ENCODE measurements around the gene DNAJB8. TPM values are rescaled to one million over a fixed set of nuclear protein-coding genes. Genes with fewer than 3 reads are reported as not detected.

The DNAJB8 gene
- total RNA-seq, 1 experiment from 2014 or later = not detected

DNA sequence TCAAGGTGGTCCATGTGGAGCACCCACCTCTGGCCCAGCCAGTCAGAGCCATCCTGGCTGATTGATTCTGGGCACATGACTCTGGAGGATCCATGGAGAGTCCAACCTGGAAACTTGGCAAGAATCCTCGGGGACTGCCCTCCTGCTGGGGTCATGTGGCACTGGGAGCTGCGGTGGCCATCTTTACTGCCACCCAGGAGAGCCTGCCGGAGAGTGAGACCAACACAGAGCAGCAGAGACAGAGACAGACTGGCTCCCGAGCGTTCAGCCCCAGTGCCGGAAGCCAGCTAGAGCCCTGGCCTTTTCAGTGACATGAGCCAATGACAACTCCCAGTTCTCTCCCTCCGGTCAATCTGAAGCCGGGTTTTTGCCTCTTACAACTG lies 37.8 kb upstream of the DNAJB8 start:
- intact Hi-C loops (cut with micrococcal nuclease) = loop anchor here (10.0 kb wide), 1 partner anchor 80 kb away; no protein-coding TSS in a partner anchor

DNA sequence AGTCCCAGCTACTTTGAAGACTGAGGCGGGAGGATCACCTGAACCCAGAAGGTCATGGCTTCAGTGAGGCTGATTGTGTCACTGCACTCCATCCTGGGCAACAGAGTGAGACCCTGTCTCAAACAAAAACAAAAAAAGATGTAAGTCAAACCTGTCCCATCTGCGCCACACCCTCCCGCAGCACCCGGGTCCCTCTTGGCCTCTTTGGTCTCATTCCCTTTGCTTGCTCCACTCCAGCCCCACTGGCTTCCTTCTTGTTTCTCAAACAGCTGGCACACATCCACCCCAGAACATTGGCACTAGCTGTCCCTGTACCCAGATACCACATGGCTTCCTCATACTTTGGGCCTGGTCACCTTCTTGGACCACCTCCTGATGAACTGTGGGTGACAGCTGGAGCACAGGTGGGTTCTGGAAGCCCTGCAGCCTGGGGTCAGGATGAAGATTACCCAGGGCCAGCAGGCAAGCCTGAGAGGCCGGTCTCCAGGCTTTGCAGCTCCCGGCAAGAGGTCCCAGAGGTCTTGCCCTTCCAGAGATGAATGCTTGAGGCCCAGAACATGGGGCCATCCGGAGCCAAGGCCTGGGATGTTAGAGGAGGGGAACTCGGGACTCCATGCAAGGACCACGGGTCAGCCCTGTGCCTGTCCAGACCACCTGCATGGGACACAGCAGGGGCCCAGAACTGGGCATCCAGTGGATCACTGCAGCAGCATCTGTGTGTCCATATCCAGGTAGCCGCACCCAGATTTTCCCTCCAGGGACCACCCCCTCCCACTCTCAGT lies 37.3 kb upstream of the DNAJB8 start:
- ChIA-PET CTCF (no interaction called here), POLR2A (ENCODE audit: unreplicated experiment) (no interaction called here)
- no peaks in the 10 kb centered on the region for H4K20me1 ChIP-seq (ENCODE audit: low read length)
- H3K9me2 ChIP-seq (replicated peaks; ENCODE audit: low read length) = no peaks in the 10 kb centered on the region
- H3K9me3 ChIP-seq (ENCODE audit: low read length) = no peaks in the 10 kb centered on the region
- H3K79me2 ChIP-seq (ENCODE audit: low read length) = no peaks in the 10 kb centered on the region
- BruUV-seq (replicated peaks) = no TSS peak
- no peaks in the 10 kb centered on the region for H3K27me3 ChIP-seq (ENCODE audit: low read length)
- ATAC-seq (no peak), DNase-seq (no peak)
- H3K4me2 ChIP-seq (ENCODE audit: low read length) = no peak overlapping the region
- H3K4me1 ChIP-seq (ENCODE audit: insufficient read depth, low read length) = peaks cover 10% of the 10 kb centered on the region
- intact Hi-C loops (cut with micrococcal nuclease) = loop anchor here (10.0 kb wide), 1 partner anchor 81 kb away; no protein-coding TSS in a partner anchor
- no peak overlapping the region for H3K4me3 ChIP-seq (ENCODE audit: low read length)
- H3K9ac ChIP-seq (ENCODE audit: low read length) = no peak overlapping the region
- H2AFZ ChIP-seq (ENCODE audit: low read length) = no peak overlapping the region
- H3F3A ChIP-seq (ENCODE audit: low read length, unreplicated experiment) = no peaks in the 10 kb centered on the region
- no peak overlapping the region for H3K27ac ChIP-seq (ENCODE audit: low read length)
- H3K36me3 ChIP-seq (ENCODE audit: low read depth, low read length) = no peaks in the 10 kb centered on the region
- TF ChIP-seq EZH2phosphoT487 (IDR thresholded peaks at IDR 0.05; ENCODE audit: borderline replicate concordance, low read length) (no peak), EZH2 (IDR thresholded peaks at IDR 0.05; ENCODE audit: low read length, unreplicated experiment) (no peak)
- TF ChIP-seq, protein P1, sequence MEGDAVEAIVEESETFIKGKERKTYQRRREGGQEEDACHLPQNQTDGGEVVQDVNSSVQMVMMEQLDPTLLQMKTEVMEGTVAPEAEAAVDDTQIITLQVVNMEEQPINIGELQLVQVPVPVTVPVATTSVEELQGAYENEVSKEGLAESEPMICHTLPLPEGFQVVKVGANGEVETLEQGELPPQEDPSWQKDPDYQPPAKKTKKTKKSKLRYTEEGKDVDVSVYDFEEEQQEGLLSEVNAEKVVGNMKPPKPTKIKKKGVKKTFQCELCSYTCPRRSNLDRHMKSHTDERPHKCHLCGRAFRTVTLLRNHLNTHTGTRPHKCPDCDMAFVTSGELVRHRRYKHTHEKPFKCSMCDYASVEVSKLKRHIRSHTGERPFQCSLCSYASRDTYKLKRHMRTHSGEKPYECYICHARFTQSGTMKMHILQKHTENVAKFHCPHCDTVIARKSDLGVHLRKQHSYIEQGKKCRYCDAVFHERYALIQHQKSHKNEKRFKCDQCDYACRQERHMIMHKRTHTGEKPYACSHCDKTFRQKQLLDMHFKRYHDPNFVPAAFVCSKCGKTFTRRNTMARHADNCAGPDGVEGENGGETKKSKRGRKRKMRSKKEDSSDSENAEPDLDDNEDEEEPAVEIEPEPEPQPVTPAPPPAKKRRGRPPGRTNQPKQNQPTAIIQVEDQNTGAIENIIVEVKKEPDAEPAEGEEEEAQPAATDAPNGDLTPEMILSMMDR (conservative IDR thresholded peaks at IDR 0.05; ENCODE audit: low read depth, low read length) = no peak

More for the DNA sequence above, 37.8 kb upstream of the DNAJB8 start:
- no TSS peak for BruUV-seq (replicated peaks)
- ATAC-seq (no peak), DNase-seq (no peak)
- CTCF ChIA-PET = no interaction called here
- H3K9me2 ChIP-seq (replicated peaks; ENCODE audit: low read length) = no peaks in the 10 kb centered on the region
- no peak overlapping the region for H3K9ac ChIP-seq (ENCODE audit: low read length)
- POLR2A ChIA-PET (ENCODE audit: unreplicated experiment) = no interaction called here
- no peaks in the 10 kb centered on the region for H3K36me3 ChIP-seq (ENCODE audit: low read depth, low read length)
- no peak overlapping the region for H2AFZ ChIP-seq (ENCODE audit: low read length)
- H3K79me2 ChIP-seq (ENCODE audit: low read length) = no peaks in the 10 kb centered on the region
- H4K20me1 ChIP-seq (ENCODE audit: low read length) = no peaks in the 10 kb centered on the region
- TF ChIP-seq EZH2 (IDR thresholded peaks at IDR 0.05; ENCODE audit: low read length, unreplicated experiment) = no peak
- TF ChIP-seq, protein P1 (conservative IDR thresholded peaks at IDR 0.05; ENCODE audit: low read depth, low read length) = no peak
- no peak for TF ChIP-seq EZH2phosphoT487 (IDR thresholded peaks at IDR 0.05; ENCODE audit: borderline replicate concordance, low read length)
- H3K4me3 ChIP-seq (ENCODE audit: low read length) = no peak overlapping the region
- no peaks in the 10 kb centered on the region for H3K9me3 ChIP-seq (ENCODE audit: low read length)
- H3K4me1 ChIP-seq (ENCODE audit: insufficient read depth, low read length) = peaks cover 10% of the 10 kb centered on the region
- no peaks in the 10 kb centered on the region for H3K27me3 ChIP-seq (ENCODE audit: low read length)
- H3F3A ChIP-seq (ENCODE audit: low read length, unreplicated experiment) = no peaks in the 10 kb centered on the region
- no peak overlapping the region for H3K4me2 ChIP-seq (ENCODE audit: low read length)
- H3K27ac ChIP-seq (ENCODE audit: low read length) = no peak overlapping the region

DNA sequence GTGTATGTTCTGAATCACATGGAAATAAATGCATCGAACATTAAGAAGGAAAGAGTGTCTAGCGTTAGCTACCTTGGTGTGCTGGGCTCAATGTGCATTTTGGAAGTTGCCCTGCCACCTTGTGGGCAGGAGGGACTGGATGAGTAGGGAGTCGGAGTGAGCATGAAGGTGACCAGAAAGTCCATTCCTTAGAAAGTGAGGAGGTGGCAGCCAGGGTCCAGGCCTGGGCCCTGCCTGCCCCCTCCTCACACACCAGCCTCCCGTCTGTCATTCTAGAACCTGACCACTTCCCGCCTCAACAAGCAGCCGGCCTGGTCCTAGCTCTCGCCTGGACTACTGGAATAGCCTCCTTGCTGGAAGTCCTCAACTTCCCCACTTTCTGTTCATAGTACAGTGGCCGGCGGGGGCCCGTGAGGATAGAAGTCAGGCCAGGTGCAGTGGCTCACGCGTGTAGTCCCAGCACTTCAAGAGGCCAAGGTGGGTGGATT lies 36.5 kb upstream of the DNAJB8 start:
- no peak overlapping the region for H2AFZ ChIP-seq (ENCODE audit: low read length)
- CTCF ChIA-PET = interaction anchor here (0.6 kb wide), 1 partner anchor 61 kb away, joined by 3 read pairs; no protein-coding TSS in a partner anchor

More for the DNA sequence above, 36.5 kb upstream of the DNAJB8 start:
- no peaks in the 10 kb centered on the region for H3K9me2 ChIP-seq (replicated peaks; ENCODE audit: low read length)
- DNase-seq (peak; percentile 37), ATAC-seq (peak; percentile 46; the same call in 1 of the 2 replicates)
- H3K9me3 ChIP-seq (ENCODE audit: low read length) = no peaks in the 10 kb centered on the region
- no peak overlapping the region for H3K9ac ChIP-seq (ENCODE audit: low read length)
- H3K27me3 ChIP-seq (ENCODE audit: low read length) = no peaks in the 10 kb centered on the region
- no peaks in the 10 kb centered on the region for H3K36me3 ChIP-seq (ENCODE audit: low read depth, low read length)
- no peak overlapping the region for H3K4me2 ChIP-seq (ENCODE audit: low read length)
- H3K4me1 ChIP-seq (ENCODE audit: insufficient read depth, low read length) = peaks cover 10% of the 10 kb centered on the region
- H4K20me1 ChIP-seq (ENCODE audit: low read length) = no peaks in the 10 kb centered on the region
- POLR2A ChIA-PET (ENCODE audit: unreplicated experiment) = no interaction called here
- TF ChIP-seq EZH2 (IDR thresholded peaks at IDR 0.05; ENCODE audit: low read length, unreplicated experiment) = no peak
- TF ChIP-seq, protein P1 (conservative IDR thresholded peaks at IDR 0.05; ENCODE audit: low read depth, low read length) = peak; percentile 46; the same call in 1 of the 2 replicates
- TF ChIP-seq EZH2phosphoT487 (IDR thresholded peaks at IDR 0.05; ENCODE audit: borderline replicate concordance, low read length) = no peak
- intact Hi-C loops (cut with micrococcal nuclease) = loop anchor here (10.0 kb wide), 1 partner anchor 82 kb away; no protein-coding TSS in a partner anchor
- no peaks in the 10 kb centered on the region for H3K79me2 ChIP-seq (ENCODE audit: low read length)
- BruUV-seq (replicated peaks) = no TSS peak
- H3K27ac ChIP-seq (ENCODE audit: low read length) = no peak overlapping the region
- H3K4me3 ChIP-seq (ENCODE audit: low read length) = no peak overlapping the region
- no peaks in the 10 kb centered on the region for H3F3A ChIP-seq (ENCODE audit: low read length, unreplicated experiment)

All from PC-3 (cell line).